Measurements from ENCODE around the gene GLI3. TPM values are rescaled to one million over a fixed set of nuclear protein-coding genes. Genes with fewer than 3 reads are reported as not detected.

Gene GLI3
- total RNA-seq (7.6 TPM), polyA plus RNA-seq (ENCODE audit: insufficient read depth in 1 of 8, insufficient read length in 8 of 8, low replicate concordance in 1 of 8) (10 to 100 TPM; 10.6 to 25.2 (median 16.2) TPM)
- long read RNA-seq, donor 1 = 0 reads
- long read RNA-seq, donor 2 = 0 reads
- long read RNA-seq, donor 3, partial matches to known transcripts = 0 of 1 reads
- long read RNA-seq, donor 3, other reads (novel, unspliced or antisense) = 0 of 1 reads
- long read RNA-seq, donor 4, partial matches to known transcripts = 0 of 1 reads
- long read RNA-seq, donor 4, other reads (novel, unspliced or antisense) = 0 of 1 reads
- long read RNA-seq, donor 5, partial matches to known transcripts = 0 of 1 reads
- long read RNA-seq, donor 5, other reads (novel, unspliced or antisense) = 0 of 1 reads
- long read RNA-seq, donor 6, full-length matches to known transcripts = 2 of 2 reads
- long read RNA-seq, donor 6, partial matches to known transcripts = 0 of 2 reads
- long read RNA-seq, donor 6, other reads (novel, unspliced or antisense) = 0 of 2 reads
- long read RNA-seq, donor 7, partial matches to known transcripts = 0 of 1 reads
- long read RNA-seq, donor 7, other reads (novel, unspliced or antisense) = 0 of 1 reads
- long read RNA-seq, donor 8 = 0 reads
- long read RNA-seq, donor 9, full-length matches to known transcripts = 1 of 1 reads
- long read RNA-seq, donor 9, partial matches to known transcripts = 0 of 1 reads
- long read RNA-seq, donor 9, other reads (novel, unspliced or antisense) = 0 of 1 reads
- long read RNA-seq, donor 10, partial matches to known transcripts = 0 of 2 reads
- long read RNA-seq, donor 10, other reads (novel, unspliced or antisense) = 0 of 2 reads
- long read RNA-seq, donor 11 = 0 reads

DNA sequence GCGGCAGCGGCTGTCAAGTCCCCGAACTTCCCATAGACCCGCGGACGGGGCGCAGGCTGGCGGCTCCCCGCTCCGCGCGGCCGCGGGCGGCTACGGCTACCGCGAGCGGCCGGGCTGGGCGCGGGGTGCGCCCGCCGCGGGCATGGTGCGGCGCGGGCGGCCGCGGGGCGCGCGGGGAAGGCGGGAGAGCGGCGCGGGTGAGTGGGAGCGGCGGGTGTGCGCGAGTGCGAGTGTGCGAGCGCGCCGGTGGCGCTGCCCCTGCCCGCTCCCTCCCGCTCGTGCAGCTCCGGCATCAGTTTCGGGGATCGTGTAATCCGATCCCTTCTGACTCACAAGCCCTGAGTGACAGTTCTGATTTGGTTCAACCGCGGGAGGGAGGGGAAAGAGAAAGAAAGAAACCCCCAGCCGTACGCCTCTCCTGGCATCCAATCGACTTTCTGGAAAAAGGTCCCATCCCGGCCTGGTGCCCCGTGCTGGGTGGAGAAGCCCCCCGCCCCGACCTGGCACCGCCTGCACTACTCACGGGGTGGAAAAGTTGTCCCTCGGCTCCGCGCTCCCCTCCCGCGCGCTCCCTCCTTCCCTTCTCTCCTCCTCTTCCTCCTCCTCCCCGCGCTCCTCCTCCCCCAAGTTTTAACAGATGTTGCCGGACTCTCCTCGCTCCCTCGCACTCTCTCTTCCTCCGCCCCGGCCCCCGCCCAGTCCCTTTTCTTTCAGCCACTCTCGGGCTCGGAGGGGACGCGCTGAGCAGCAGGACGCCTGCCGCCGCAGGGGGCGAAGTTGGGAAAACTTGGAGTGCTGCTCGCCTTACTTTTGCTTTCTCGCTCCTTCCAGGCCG, at the start of gene GLI3:
Gene GLI3, minus strand, starts transcription at position 234 of the 835 bp plus-strand sequence. CDS start 13,956 bp downstream, outside the sequence.
- Histone ChIP-seq H3K9me3 (replicated peaks; ENCODE audit: control insufficient read depth, low read depth, low read length) (no peaks in the 10 kb centered on the region), H3K27me3 (ENCODE audit: control insufficient read depth, insufficient read depth, low read length) (no peaks in the 10 kb centered on the region), H3K27ac (ENCODE audit: low read length) (peak within 1 kb of the TSS; percentile 99), H3K36me3 (ENCODE audit: control insufficient read depth, insufficient read depth, low read length) (no peaks in the 10 kb centered on the region), H3K4me1 (ENCODE audit: control insufficient read depth, insufficient read depth, low read length) (peaks cover 26% of the 10 kb centered on the region), H3K4me3 (ENCODE audit: low read length) (peak within 1 kb of the TSS; percentile 89)
- DNase-seq = peak; percentile 99
- WGBS (ENCODE audit: insufficient coverage) = under 1% methylated on average over 85 of the region's 92 CpGs

DNA sequence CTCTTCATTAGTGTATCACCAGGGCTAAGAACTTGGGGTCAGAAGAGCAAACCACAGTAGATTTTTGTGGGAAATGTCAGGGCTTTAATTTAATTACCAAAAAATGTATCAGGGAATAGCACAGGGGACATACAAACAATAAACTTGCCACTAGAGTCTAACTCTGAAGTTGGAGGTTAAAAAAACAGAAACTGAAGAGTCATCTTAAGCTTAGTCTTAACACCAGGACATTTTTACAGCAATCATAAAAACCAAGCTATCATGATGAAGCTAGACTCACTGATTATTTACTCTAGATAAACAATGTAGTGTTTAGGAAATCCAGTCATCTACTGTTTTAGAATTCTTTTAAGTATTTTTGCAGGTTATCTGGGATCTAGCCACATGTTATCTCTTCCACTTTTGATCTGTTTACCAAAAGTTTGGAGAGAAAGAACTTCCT, 48.4 kb upstream of the GLI3 start:
- no peak for DNase-seq
- H3K4me3 ChIP-seq (ENCODE audit: low read length) = no peak overlapping the region
- no peaks in the 10 kb centered on the region for H3K36me3 ChIP-seq (ENCODE audit: control insufficient read depth, insufficient read depth, low read length)
- H3K27ac ChIP-seq (ENCODE audit: low read length) = no peak overlapping the region
- no peaks in the 10 kb centered on the region for H3K27me3 ChIP-seq (ENCODE audit: control insufficient read depth, insufficient read depth, low read length)
- no peaks in the 10 kb centered on the region for H3K9me3 ChIP-seq (replicated peaks; ENCODE audit: control insufficient read depth, low read depth, low read length)
- H3K4me1 ChIP-seq (ENCODE audit: control insufficient read depth, insufficient read depth, low read length) = no peaks in the 10 kb centered on the region

DNA sequence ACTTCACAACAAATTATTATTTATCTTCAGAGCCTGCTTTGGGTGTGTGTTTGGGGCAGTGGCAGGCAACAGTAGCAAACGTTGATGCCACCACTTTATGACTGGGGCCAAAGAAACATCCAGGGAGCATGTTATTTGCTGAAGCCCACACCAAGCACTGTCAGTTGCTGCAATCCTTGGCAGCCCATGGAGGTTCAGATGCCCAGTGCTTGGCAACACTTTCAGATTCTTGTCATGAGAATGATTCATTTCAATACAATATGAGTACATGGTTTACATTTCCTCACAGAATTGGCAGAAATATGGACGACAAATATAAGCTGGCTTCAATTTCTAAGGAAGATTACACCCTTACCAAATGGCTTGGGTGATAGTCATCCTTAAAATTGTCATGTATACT, 46.5 kb upstream of the GLI3 start:
- H3K27me3 ChIP-seq (ENCODE audit: control insufficient read depth, insufficient read depth, low read length) = no peaks in the 10 kb centered on the region
- WGBS (ENCODE audit: insufficient coverage) = 83% methylated on average over 1 of the region's 2 CpGs

DNA sequence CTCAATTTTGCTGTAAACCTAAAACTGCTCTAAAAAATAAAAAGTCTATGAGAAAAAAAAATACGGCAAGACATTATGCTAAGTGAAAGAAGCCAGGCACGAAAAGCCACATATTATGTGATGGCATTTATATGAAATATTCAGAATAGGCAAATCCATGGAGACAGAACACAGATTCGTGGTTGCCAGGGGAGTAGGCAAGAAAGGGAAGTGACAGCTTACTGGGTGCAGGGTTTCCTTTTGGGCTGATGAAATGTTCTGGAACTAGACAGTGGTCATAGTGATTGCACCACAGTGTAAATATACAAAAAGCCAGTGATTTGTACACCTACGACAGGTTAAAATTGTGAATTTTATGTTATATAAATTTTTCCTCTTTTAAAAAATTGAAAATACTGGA, 41.3 kb upstream of the GLI3 start:
- no peaks in the 10 kb centered on the region for H3K9me3 ChIP-seq (replicated peaks; ENCODE audit: control insufficient read depth, low read depth, low read length)
- no peak for DNase-seq
- WGBS (ENCODE audit: insufficient coverage) = 89% methylated on average over 2 of the region's 4 CpGs
- no peak overlapping the region for H3K4me3 ChIP-seq (ENCODE audit: low read length)
- no peaks in the 10 kb centered on the region for H3K27me3 ChIP-seq (ENCODE audit: control insufficient read depth, insufficient read depth, low read length)
- H3K27ac ChIP-seq (ENCODE audit: low read length) = no peak overlapping the region
- no peaks in the 10 kb centered on the region for H3K4me1 ChIP-seq (ENCODE audit: control insufficient read depth, insufficient read depth, low read length)
- no peaks in the 10 kb centered on the region for H3K36me3 ChIP-seq (ENCODE audit: control insufficient read depth, insufficient read depth, low read length)

More for the DNA sequence above, 46.5 kb upstream of the GLI3 start:
- peak; percentile 48 for DNase-seq
- H3K27ac ChIP-seq (ENCODE audit: low read length) = no peak overlapping the region
- no peak overlapping the region for H3K4me3 ChIP-seq (ENCODE audit: low read length)
- no peaks in the 10 kb centered on the region for H3K9me3 ChIP-seq (replicated peaks; ENCODE audit: control insufficient read depth, low read depth, low read length)
- no peaks in the 10 kb centered on the region for H3K4me1 ChIP-seq (ENCODE audit: control insufficient read depth, insufficient read depth, low read length)
- no peaks in the 10 kb centered on the region for H3K36me3 ChIP-seq (ENCODE audit: control insufficient read depth, insufficient read depth, low read length)

DNA sequence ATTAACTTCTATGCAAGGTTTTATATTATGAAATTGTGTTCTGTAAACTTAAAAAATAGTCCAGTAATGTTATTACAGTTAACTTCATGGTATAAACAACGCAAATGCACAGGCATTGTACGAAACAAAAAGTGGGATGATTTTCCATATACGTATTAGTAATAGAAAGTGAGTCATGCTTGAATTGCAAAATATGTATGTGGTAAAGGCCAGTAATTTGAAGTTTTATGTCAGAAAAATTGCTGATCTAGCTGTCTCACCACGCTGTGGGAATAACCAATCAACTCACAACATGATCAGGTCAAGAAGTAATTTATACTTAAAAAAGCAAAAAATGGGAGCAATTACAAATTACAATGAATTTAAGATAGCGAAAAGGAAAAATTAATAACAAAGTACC, 37.0 kb upstream of the GLI3 start:
- H3K27ac ChIP-seq (ENCODE audit: low read length) = no peak overlapping the region
- DNase-seq = no peak
- H3K4me1 ChIP-seq (ENCODE audit: control insufficient read depth, insufficient read depth, low read length) = no peaks in the 10 kb centered on the region
- WGBS (ENCODE audit: insufficient coverage) = no CpG with 5 or more reads among the region's 5 CpGs
- no peak overlapping the region for H3K4me3 ChIP-seq (ENCODE audit: low read length)
- H3K9me3 ChIP-seq (replicated peaks; ENCODE audit: control insufficient read depth, low read depth, low read length) = no peaks in the 10 kb centered on the region
- H3K27me3 ChIP-seq (ENCODE audit: control insufficient read depth, insufficient read depth, low read length) = no peaks in the 10 kb centered on the region
- no peaks in the 10 kb centered on the region for H3K36me3 ChIP-seq (ENCODE audit: control insufficient read depth, insufficient read depth, low read length)

DNA sequence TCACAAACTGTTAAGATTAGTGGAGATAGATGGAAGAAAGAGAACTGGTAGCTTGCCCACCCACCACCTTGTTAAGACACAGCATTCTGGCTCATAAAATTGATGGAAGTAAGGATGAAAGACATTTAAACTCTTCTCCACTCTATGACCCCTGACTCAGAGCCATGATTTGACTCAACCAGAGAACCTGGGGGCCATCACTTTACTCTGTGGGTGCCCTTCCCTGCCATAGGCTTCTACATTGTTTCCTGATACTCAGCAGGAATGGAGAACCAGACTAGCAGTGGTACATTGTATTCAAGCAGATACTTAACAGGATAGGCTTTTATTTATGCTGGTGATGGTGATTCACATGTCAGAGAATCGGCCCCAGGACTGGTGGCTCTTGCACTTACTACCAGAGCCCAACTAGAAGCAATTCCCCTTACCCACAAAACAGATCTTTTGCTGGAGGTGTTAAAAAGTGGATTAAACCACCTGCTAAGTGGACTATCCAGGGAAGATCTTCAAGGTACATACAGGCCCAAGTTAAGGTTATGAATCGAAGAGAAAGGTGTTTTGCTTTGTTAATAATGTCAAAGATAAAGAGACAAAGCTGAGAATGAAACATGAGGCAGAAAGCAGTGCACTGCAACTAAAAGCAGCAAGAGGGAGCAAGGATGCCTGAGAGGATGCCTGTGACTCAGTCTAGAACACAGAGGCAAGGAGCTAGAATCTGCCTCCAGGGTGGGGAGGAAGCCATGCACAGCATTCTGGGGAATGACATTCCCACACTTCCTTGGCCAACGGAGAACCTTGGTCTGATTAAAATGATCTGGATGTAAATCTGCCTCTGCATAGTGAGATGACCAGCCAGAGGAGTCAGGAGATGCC, 36.0 kb upstream of the GLI3 start:
- Histone ChIP-seq H3K4me3 (ENCODE audit: low read length) (no peak overlapping the region), H3K9me3 (replicated peaks; ENCODE audit: control insufficient read depth, low read depth, low read length) (no peaks in the 10 kb centered on the region), H3K27me3 (ENCODE audit: control insufficient read depth, insufficient read depth, low read length) (no peaks in the 10 kb centered on the region), H3K4me1 (ENCODE audit: control insufficient read depth, insufficient read depth, low read length) (no peaks in the 10 kb centered on the region), H3K27ac (ENCODE audit: low read length) (no peak overlapping the region), H3K36me3 (ENCODE audit: control insufficient read depth, insufficient read depth, low read length) (no peaks in the 10 kb centered on the region)
- peak; percentile 7 for DNase-seq
- 92% methylated on average over 2 of the region's 3 CpGs for WGBS (ENCODE audit: insufficient coverage)

DNA sequence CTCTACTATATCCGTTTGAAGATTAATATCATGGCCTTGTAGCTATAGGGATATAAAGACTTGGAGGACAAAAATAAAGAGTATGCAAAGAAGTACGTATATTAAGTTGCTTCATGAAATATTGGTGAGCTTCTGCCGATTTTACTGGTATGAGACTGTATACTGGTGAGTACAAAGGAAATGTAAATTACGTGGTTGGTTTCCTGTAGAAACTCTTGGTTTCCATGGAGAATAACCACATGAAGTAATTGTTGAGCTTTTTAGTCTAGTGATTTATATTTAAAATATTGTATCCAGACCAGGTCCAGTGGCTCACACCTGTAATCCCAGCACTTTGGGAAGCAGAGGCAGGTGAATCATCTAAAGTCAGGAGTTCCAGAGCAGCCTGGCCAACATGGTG, 32.2 kb upstream of the GLI3 start:
- 93% methylated on average over 2 of the region's 4 CpGs for WGBS (ENCODE audit: insufficient coverage)
- Histone ChIP-seq H3K4me3 (ENCODE audit: low read length) (no peak overlapping the region), H3K27ac (ENCODE audit: low read length) (no peak overlapping the region), H3K36me3 (ENCODE audit: control insufficient read depth, insufficient read depth, low read length) (no peaks in the 10 kb centered on the region), H3K4me1 (ENCODE audit: control insufficient read depth, insufficient read depth, low read length) (peaks cover under 1% of the 10 kb centered on the region), H3K9me3 (replicated peaks; ENCODE audit: control insufficient read depth, low read depth, low read length) (no peaks in the 10 kb centered on the region), H3K27me3 (ENCODE audit: control insufficient read depth, insufficient read depth, low read length) (no peaks in the 10 kb centered on the region)
- no peak for DNase-seq

DNA sequence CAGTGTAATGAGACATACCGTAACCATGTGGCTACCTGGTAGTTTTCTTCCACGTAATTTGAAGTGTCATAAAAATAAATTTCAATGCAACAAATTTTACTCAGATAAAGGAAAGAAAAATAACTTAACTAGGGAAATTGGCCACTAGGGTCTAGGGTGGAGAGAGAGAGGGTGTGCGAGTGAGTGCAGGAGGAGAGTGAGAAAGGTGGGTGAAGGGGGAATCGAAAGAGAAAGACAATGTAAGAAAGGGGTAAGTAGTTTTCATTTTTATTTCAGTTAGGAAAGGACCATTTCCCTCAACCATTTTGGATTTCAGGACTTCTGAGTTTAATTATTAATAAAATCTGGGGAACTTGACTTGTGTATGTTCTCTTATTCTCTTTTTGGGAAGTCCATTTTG, 27.7 kb upstream of the GLI3 start:
- Histone ChIP-seq H3K27ac (ENCODE audit: low read length) (no peak overlapping the region), H3K4me3 (ENCODE audit: low read length) (no peak overlapping the region), H3K27me3 (ENCODE audit: control insufficient read depth, insufficient read depth, low read length) (no peaks in the 10 kb centered on the region), H3K9me3 (replicated peaks; ENCODE audit: control insufficient read depth, low read depth, low read length) (no peaks in the 10 kb centered on the region), H3K4me1 (ENCODE audit: control insufficient read depth, insufficient read depth, low read length) (peaks cover 10% of the 10 kb centered on the region), H3K36me3 (ENCODE audit: control insufficient read depth, insufficient read depth, low read length) (no peaks in the 10 kb centered on the region)
- 80% methylated on average over 1 of the region's 4 CpGs for WGBS (ENCODE audit: insufficient coverage)
- DNase-seq = no peak

DNA sequence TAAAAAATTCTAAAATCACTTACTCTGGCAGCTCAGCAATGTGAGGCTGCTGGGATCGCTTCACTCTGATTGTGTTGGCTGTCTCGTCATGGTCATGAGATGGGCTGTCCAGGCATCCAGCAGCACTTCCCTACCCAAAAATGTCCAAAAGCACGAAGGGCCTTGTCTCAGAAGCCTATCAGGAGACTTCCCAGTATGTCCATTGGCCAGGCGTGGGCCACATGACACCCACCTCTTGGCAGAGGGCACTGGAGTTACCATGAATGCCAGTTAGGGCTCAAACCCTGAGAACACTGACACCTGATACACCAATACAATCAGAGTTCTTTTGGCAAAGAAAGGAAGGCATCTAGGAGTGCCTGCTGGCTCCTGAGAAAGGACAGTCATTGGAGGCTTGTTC, 27.0 kb upstream of the GLI3 start:
- 80% methylated on average over 1 of the region's 4 CpGs for WGBS (ENCODE audit: insufficient coverage)
- DNase-seq = no peak
- no peaks in the 10 kb centered on the region for H3K36me3 ChIP-seq (ENCODE audit: control insufficient read depth, insufficient read depth, low read length)
- no peak overlapping the region for H3K27ac ChIP-seq (ENCODE audit: low read length)
- no peaks in the 10 kb centered on the region for H3K9me3 ChIP-seq (replicated peaks; ENCODE audit: control insufficient read depth, low read depth, low read length)
- H3K4me1 ChIP-seq (ENCODE audit: control insufficient read depth, insufficient read depth, low read length) = peaks cover 10% of the 10 kb centered on the region
- no peak overlapping the region for H3K4me3 ChIP-seq (ENCODE audit: low read length)
- no peaks in the 10 kb centered on the region for H3K27me3 ChIP-seq (ENCODE audit: control insufficient read depth, insufficient read depth, low read length)
